H1 (cell line): Measurements from ENCODE around the gene COL4A1. TPM values are rescaled to one million over a fixed set of nuclear protein-coding genes. Genes with fewer than 3 reads are reported as not detected.

ENCODE experiments used
- CTCF ChIA-PET: fragments of 300-600 bp; sonication (Branson Sonifier 250); formaldehyde crosslinking; loops from one replicate; lab custom pipeline; 2021; ENCODE audit not compliant: partially characterized antibody; lab: Charles Lee
- POLR2A ChIA-PET: fragments of 300-600 bp; sonication (Branson Sonifier 250); formaldehyde crosslinking; loops from one replicate; lab custom pipeline; 2021; ENCODE audit warnings: inconsistent platforms; ENCODE audit not compliant: partially characterized antibody; lab: Charles Lee
- DNase-seq, 2 experiments: peaks; one replicate each; pipeline versions ENCODE4 v3.0.0 to v3.0.0-alpha.2; 2010 to 2022; ENCODE audit warnings: low spot score in 2 of 2, low read depth in 1 of 2, mixed read lengths in 1 of 2
- FAIRE-seq: peaks from 2 replicates; lab custom pipeline; 2011; peaks lifted over from hg19 to GRCh38; lab: Jason Lieb, UNC
- H2AFZ ChIP-seq: 2 replicates; pipeline ENCODE4 v1.8.1; 2012; ENCODE audit warnings: low read length, inconsistent platforms
- H2AK5ac ChIP-seq: 2 replicates; pipeline ENCODE4 v1.6.1; 2013; ENCODE audit warnings: low read depth, low read length
- H2BK120ac ChIP-seq: replicated peaks from 2 replicates; pipeline ENCODE3; 2013; ENCODE audit warnings: low read depth, low read length, inconsistent platforms
- H2BK12ac ChIP-seq: 2 replicates; pipeline ENCODE4 v1.6.1; 2013; ENCODE audit warnings: low read depth, low read length
- H2BK15ac ChIP-seq: 2 replicates; pipeline ENCODE4 v1.6.1; 2013; ENCODE audit warnings: low read length
- H2BK20ac ChIP-seq: 2 replicates; pipeline ENCODE4 v1.6.1; 2013; ENCODE audit warnings: low read length
- H2BK5ac ChIP-seq: 2 replicates; pipeline ENCODE4 v1.6.1; 2013; ENCODE audit warnings: low read depth, low read length
- H3K14ac ChIP-seq: 2 replicates; pipeline ENCODE4 v1.6.1; 2013; ENCODE audit warnings: inconsistent platforms; ENCODE audit not compliant: insufficient read length
- H3K18ac ChIP-seq: 2 replicates; pipeline ENCODE4 v1.6.1; 2013; ENCODE audit warnings: low read length; ENCODE audit errors: extremely low read depth
- H3K23ac ChIP-seq: 2 replicates; pipeline ENCODE4 v1.6.1; 2013; ENCODE audit warnings: inconsistent platforms; ENCODE audit not compliant: insufficient read length
- H3K23me2 ChIP-seq: 2 replicates; pipeline ENCODE4 v1.6.1; 2013; ENCODE audit warnings: low read depth, low read length
- H3K27ac ChIP-seq: 2 replicates; pipeline ENCODE4 v1.6.1; 2011; ENCODE audit warnings: low read depth, low read length, inconsistent platforms
- H3K27me3 ChIP-seq, 4 experiments: replicated peaks in 1 of 4; 1 replicate in 1 of 4; 2 replicates in 3 of 4; pipeline versions ENCODE4 v1.6.1 to v1.8.1; 2011 to 2013; ENCODE audit warnings: low read length in 3 of 4, mild to moderate bottlenecking in 3 of 4, inconsistent platforms in 2 of 4, mixed read lengths in 2 of 4, moderate library complexity in 1 of 4; ENCODE audit not compliant: control insufficient read depth in 3 of 4, insufficient read depth in 3 of 4; ENCODE audit errors: extremely low read depth in 1 of 4
- H3K36me3 ChIP-seq, 4 experiments: 2 replicates each; pipeline versions ENCODE4 v1.6.1 to v1.8.1; 2011 to 2013; ENCODE audit warnings: mild to moderate bottlenecking in 4 of 4, low read length in 3 of 4, moderate library complexity in 2 of 4, control low read depth in 1 of 4, inconsistent platforms in 1 of 4; ENCODE audit not compliant: insufficient read depth in 4 of 4, control insufficient read depth in 2 of 4
- H3K4ac ChIP-seq: replicated peaks from 2 replicates; pipeline ENCODE3; 2013; ENCODE audit warnings: low read length, low read depth, mixed read lengths, inconsistent platforms; ENCODE audit not compliant: insufficient read length
- H3K4me1 ChIP-seq, 4 experiments: replicated peaks in 1 of 4; 1 replicate in 1 of 4; 2 replicates in 3 of 4; pipeline versions ENCODE4 v1.6.1 to v1.8.1; 2011 to 2013; ENCODE audit warnings: low read length in 3 of 4, inconsistent platforms in 2 of 4, mixed read lengths in 1 of 4; ENCODE audit not compliant: insufficient read depth in 4 of 4, control insufficient read depth in 3 of 4
- H3K4me2 ChIP-seq, 2 experiments: 2 replicates each; pipeline versions ENCODE4 v1.6.1 to v1.8.1; 2011 to 2013; ENCODE audit warnings: low read depth in 2 of 2, low read length in 2 of 2, control low read depth in 1 of 2, inconsistent platforms in 1 of 2, mild to moderate bottlenecking in 1 of 2; ENCODE audit not compliant: insufficient read depth in 1 of 2
- H3K4me3 ChIP-seq, 4 experiments: fragments of 200-600, 300-600 bp in 1 of 4; sonication (generic), shearing (Covaris generic), sonication (Bioruptor Twin) in 1 of 4; 2 replicates each; pipeline versions ENCODE4 v1.5.1 to v1.8.1; 2011 to 2016; ENCODE audit warnings: low read length in 4 of 4, low read depth in 3 of 4, control low read depth in 2 of 4, inconsistent platforms in 2 of 4, mild to moderate bottlenecking in 2 of 4, mixed read lengths in 1 of 4, moderate library complexity in 1 of 4; ENCODE audit not compliant: insufficient read depth in 2 of 4; ENCODE audit errors: extremely low read depth in 1 of 4
- H3K56ac ChIP-seq: replicated peaks from 2 replicates; pipeline ENCODE3; 2013; ENCODE audit warnings: low read depth, mild to moderate bottlenecking, mixed read lengths, low read length, inconsistent platforms; ENCODE audit not compliant: insufficient read length
- H3K79me1 ChIP-seq: 2 replicates; pipeline ENCODE4 v1.6.1; 2013; ENCODE audit warnings: low read depth, low read length, control low read depth
- H3K79me2 ChIP-seq, 2 experiments: 2 replicates each; pipeline versions ENCODE4 v1.6.1 to v1.8.1; 2012 to 2013; ENCODE audit warnings: low read length in 2 of 2, mild to moderate bottlenecking in 2 of 2, inconsistent platforms in 1 of 2; ENCODE audit not compliant: insufficient read depth in 2 of 2, control insufficient read depth in 1 of 2
- H3K9ac ChIP-seq, 4 experiments: replicated peaks in 1 of 4; 1 replicate in 1 of 4; 2 replicates in 3 of 4; pipeline versions ENCODE4 v1.6.1 to v1.8.1; 2011 to 2013; ENCODE audit warnings: low read depth in 3 of 4, low read length in 3 of 4, control low read depth in 2 of 4, mild to moderate bottlenecking in 2 of 4, moderate library complexity in 2 of 4, inconsistent platforms in 1 of 4; ENCODE audit errors: extremely low read depth in 1 of 4
- H3K9me3 ChIP-seq, 2 experiments: 2 replicates each; pipeline versions ENCODE4 v1.6.1 to v1.8.1; 2012 to 2013; ENCODE audit warnings: mild to moderate bottlenecking in 2 of 2, moderate library complexity in 2 of 2, control low read depth in 1 of 2, inconsistent platforms in 1 of 2, low read depth in 1 of 2, low read length in 1 of 2, mixed read lengths in 1 of 2; ENCODE audit not compliant: insufficient read depth in 2 of 2
- H4K20me1 ChIP-seq, 2 experiments: replicated peaks in 1 of 2; 2 replicates each; pipeline versions ENCODE3 to v1.8.1; 2011 to 2013; ENCODE audit warnings: inconsistent platforms in 2 of 2, low read length in 2 of 2, mild to moderate bottlenecking in 1 of 2; ENCODE audit not compliant: insufficient read depth in 2 of 2, control insufficient read depth in 1 of 2
- H4K5ac ChIP-seq: 2 replicates; pipeline ENCODE4 v1.6.1; 2013; ENCODE audit warnings: low read length, low read depth, mixed read lengths, inconsistent platforms; ENCODE audit not compliant: insufficient read length
- H4K8ac ChIP-seq: 2 replicates; pipeline ENCODE4 v1.8.0; 2013; ENCODE audit warnings: mild to moderate bottlenecking, moderate library complexity, low read length, inconsistent platforms; ENCODE audit not compliant: insufficient read depth; ENCODE audit errors: extremely low read depth
- H4K91ac ChIP-seq: replicated peaks from 2 replicates; pipeline ENCODE3; 2013; ENCODE audit warnings: low read length, mixed read lengths, inconsistent platforms; ENCODE audit not compliant: insufficient read length
- CEBPB ChIP-seq: IDR thresholded peaks from 2 replicates; pipeline ENCODE4 v1.6.1; 2012; ENCODE audit warnings: low read depth, low read length
- EGR1 ChIP-seq: IDR thresholded peaks from 2 replicates; pipeline ENCODE4 v1.6.1; 2011; ENCODE audit warnings: low read depth, low read length, borderline replicate concordance
- KDM4A ChIP-seq: IDR thresholded peaks from one replicate; pipeline ENCODE4 v1.7.1; 2012; ENCODE audit warnings: low read depth, mild to moderate bottlenecking, moderate library complexity, low read length, inconsistent platforms; ENCODE audit not compliant: severe bottlenecking
- NANOG ChIP-seq: IDR thresholded peaks from 2 replicates; pipeline ENCODE4 v1.6.1; 2011; ENCODE audit warnings: low read length, low read depth, mild to moderate bottlenecking, inconsistent platforms; ENCODE audit not compliant: insufficient read depth, poor library complexity, severe bottlenecking
- POLR2A ChIP-seq, 2 experiments: IDR thresholded peaks; 1 replicate in 1 of 2; 2 replicates in 1 of 2; pipeline ENCODE4 v1.6.1; 2011; ENCODE audit warnings: low read depth in 2 of 2, low read length in 2 of 2, mild to moderate bottlenecking in 2 of 2; ENCODE audit errors: control extremely low read depth in 1 of 2
- RAD21 ChIP-seq, 2 experiments: IDR thresholded peaks in 1 of 2; conservative IDR thresholded peaks in 1 of 2; 2 replicates each; pipeline ENCODE4 v1.6.1; 2011; ENCODE audit warnings: low read depth in 2 of 2, low read length in 2 of 2, improper control_type of control experiment in 1 of 2, inconsistent platforms in 1 of 2, mild to moderate bottlenecking in 1 of 2, moderate library complexity in 1 of 2
- RFX5 ChIP-seq: IDR thresholded peaks from 2 replicates; pipeline ENCODE4 v1.6.1; 2011; ENCODE audit warnings: low read depth, low read length, improper control_type of control experiment, borderline replicate concordance
- RNF2 ChIP-seq: fragments of 200-900, 300-1000 bp; sonication (generic); IDR thresholded peaks from 2 replicates; pipeline ENCODE4 v1.7.1; 2016; ENCODE audit warnings: borderline replicate concordance, low read depth, mild to moderate bottlenecking, antibody characterized with exemption, low read length; ENCODE audit not compliant: poor library complexity, severe bottlenecking; ENCODE audit errors: missing control alignments
- SAP30 ChIP-seq: fragments of 300-600 bp; sonication (generic); IDR thresholded peaks from 2 replicates; pipeline ENCODE4 v1.7.1; 2012; ENCODE audit warnings: low read length, moderate library complexity, mild to moderate bottlenecking, inconsistent platforms; ENCODE audit not compliant: insufficient read depth, insufficient replicate concordance
- SP4 ChIP-seq: IDR thresholded peaks from 2 replicates; pipeline ENCODE4 v1.6.1; 2012; ENCODE audit warnings: low read length, inconsistent platforms
- TAF7 ChIP-seq: optimal IDR thresholded peaks from 2 replicates; pipeline ENCODE3; 2011; ENCODE audit warnings: low read depth, mild to moderate bottlenecking, inconsistent platforms, low read length, moderate library complexity, borderline replicate concordance
- TCF12 ChIP-seq: IDR thresholded peaks from 2 replicates; pipeline ENCODE4 v1.6.1; 2011; ENCODE audit warnings: low read depth, mild to moderate bottlenecking, low read length
- WGBS, 2 experiments: shearing (Covaris generic) in 1 of 2; methylation state at CpG; one replicate each; pipeline versions ENCODE4 v1.1.6 to v1.1.7; 2013 to 2015; ENCODE audit warnings: low lambda C conversion rate in 2 of 2, mixed read lengths in 2 of 2, inconsistent platforms in 1 of 2, low coverage in 1 of 2, missing lambda C conversion rate in 1 of 2; ENCODE audit not compliant: insufficient replicate concordance in 2 of 2, insufficient coverage in 1 of 2, insufficient read length in 1 of 2; ENCODE audit errors: extremely low coverage in 1 of 2, missing lambda C conversion rate in 1 of 2; 5-methylcytosine and 5-hydroxymethylcytosine counted together
- polyA plus RNA-seq, 7 experiments: library from polyadenylated mRNA; depleted of rRNA in 3 of 7; stranded (reverse) in 5 of 7; unstranded in 2 of 7; fragments of >200 nt in 5 of 7; fragments of 200-250 nt in 2 of 7; gene quantifications; 1 replicate in 5 of 7; 2 replicates in 1 of 7; 4 replicates in 1 of 7; pipeline versions ENCODE4 v1.2.1 to v1.2.3, GENCODE V29; 2011 to 2013; ENCODE audit warnings: missing spikeins in 2 of 7, mixed read lengths in 2 of 7
- total RNA-seq: library from RNA; stranded (reverse); fragmentation: NEBNext Ultra II Directional; extraction: Animal tissue kit (Norgen Biotek cat#: 25700); gene quantifications from 2 replicates; pipeline ENCODE4 v1.2.1, GENCODE V29; 2021

Gene COL4A1
- total and polyA plus RNA-seq, 2 of the 8 experiments (the other 6 are each of a cell fraction or from before 2014, with no cell fraction given), result 30.7 to 82.0 TPM

DNA sequence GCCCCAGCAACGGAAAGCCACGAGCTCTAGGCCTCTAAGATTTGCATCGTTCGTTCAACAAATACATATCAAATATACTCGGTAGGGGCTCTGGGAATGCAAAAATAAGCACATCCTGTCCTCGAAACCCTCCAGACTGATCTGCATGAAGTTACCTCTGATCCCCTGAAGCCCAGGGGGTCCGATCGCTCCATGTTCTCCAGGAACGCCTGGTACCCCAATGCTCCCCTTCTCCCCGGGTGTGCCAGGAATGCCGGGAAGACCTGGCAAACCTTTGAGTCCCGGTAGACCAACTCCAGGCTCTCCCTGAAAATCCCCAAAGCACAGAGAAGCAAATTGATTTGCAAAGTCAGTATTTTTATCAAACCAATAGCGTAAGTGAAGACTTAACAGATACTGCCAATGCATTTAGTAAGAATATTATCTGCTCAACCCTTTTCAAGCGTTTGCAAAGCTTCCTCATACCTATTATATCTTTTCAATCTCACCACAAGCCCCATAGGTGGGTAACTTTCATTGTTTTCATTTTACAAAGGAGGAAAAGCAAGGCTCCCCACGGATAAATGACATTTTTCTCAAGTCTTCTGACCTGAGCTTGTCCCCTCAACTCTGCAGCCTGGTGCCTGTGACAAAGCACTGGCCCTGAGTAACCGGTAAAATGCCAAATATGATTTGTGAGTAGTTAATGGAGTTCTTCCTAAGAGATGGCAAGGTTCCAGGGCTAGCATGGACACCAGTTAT, 127.7 kb downstream of the COL4A1 start:
- Histone ChIP-seq H3K4ac (no peak overlapping the region), H2AK5ac (no peak overlapping the region), H2BK5ac (no peak overlapping the region), H2BK15ac (no peak overlapping the region), H3K27me3 (no peaks in the 10 kb centered on the region), H3K79me1 (no peaks in the 10 kb centered on the region), H3K4me1 (peaks cover 0 to 3% (median 0%) of the 10 kb centered on the region in 4 experiments; a peak in 2 of 7 replicates), H3K27ac (no peak overlapping the region), H3K4me3 (no peak overlapping the region), H4K8ac (no peak overlapping the region), H3K23ac (no peak overlapping the region), H4K5ac (no peak overlapping the region), H2BK20ac (no peak overlapping the region), H3K18ac (no peak overlapping the region), H4K20me1 (no peaks in the 10 kb centered on the region), H2BK120ac (no peak overlapping the region), H3K36me3 (peaks cover 2 to 34% (median 26%) of the 10 kb centered on the region in 4 experiments; a peak in 7 of 8 replicates), H3K9ac (no peak overlapping the region), H3K14ac (no peak overlapping the region), H2BK12ac (no peak overlapping the region), H3K23me2 (no peaks in the 10 kb centered on the region), H3K4me2 (no peak overlapping the region), H3K56ac (no peak overlapping the region), H2AFZ (no peak overlapping the region), H3K79me2 (no peaks in the 10 kb centered on the region), H3K9me3 (no peaks in the 10 kb centered on the region), H4K91ac (no peak overlapping the region)
- FAIRE-seq, result no peak
- POLR2A ChIA-PET, result no interaction called here
- DNase-seq, result no peak
- CTCF ChIA-PET, result interaction anchor here (1.6 kb wide), 1 partner anchor 11 kb away, joined by 7 read pairs; no protein-coding TSS in a partner anchor
- WGBS, 2 experiments, result 88% methylated on average over 16 of the region's 16 CpGs; no CpG with 5 or more reads in 1 of the 2 experiments
- TF ChIP-seq NANOG (no peak), RNF2 (no peak), CEBPB (no peak), SP4 (no peak), KDM4A (no peak), EGR1 (no peak), TAF7 (no peak), SAP30 (no peak), RAD21 (IDR thresholded peaks at IDR 0.05 in 1 of 2, conservative IDR thresholded peaks at IDR 0.05 in 1 of 2; ENCODE audit: low read depth in 2 of 2, low read length in 2 of 2) (no peak), POLR2A (IDR thresholded peaks at IDR 0.05; ENCODE audit: control extremely low read depth in 1 of 2, low read depth in 2 of 2, low read length in 2 of 2) (no peak), RFX5 (no peak), TCF12 (no peak)
